ENCODE results near the gene HPX. TPM values are rescaled to one million over a fixed set of nuclear protein-coding genes. Genes with fewer than 3 reads are reported as not detected.
A peak's percentile ranks its signal among the peaks of the same experiment; 100 is the strongest.

HPX gene
- polyA plus RNA-seq, 2 of the 4 experiments (the other 2 are of a cell fraction) = 0.66 to 0.70 TPM

DNA sequence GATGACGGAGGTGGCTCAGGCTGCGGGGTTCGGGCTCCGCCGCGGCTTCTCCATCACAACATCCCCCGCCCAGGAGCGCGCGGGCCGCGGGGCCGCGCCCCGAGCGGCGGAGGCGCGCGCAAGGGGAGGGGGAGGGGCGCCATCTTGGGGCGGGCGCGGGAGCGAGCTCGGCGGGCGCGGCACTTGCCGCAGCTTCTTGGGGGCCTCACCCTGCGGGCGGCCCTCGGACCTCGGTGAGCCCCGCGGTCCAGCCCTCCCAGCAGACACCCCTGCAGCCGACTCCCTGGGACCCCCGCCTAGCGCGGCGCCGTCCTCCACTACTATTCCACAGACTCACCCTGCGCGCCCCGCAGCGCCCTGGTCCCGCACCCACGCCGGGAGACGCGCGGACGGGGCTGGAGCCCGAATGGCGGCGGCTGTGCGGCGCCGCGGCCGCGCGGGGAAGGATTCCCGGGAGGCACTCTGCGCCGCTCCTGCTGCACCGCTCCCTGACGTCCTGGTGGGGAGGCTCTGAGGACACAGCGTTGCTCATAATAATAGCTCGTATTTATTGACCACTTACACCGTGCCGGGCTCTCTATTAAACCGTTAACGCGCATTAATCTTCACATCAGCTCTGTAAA lies 21.7 kb downstream of the HPX start, which contains the start of gene APBB1:
Gene APBB1, minus strand, starts transcription at position 86 of the 623 bp plus-strand sequence. CDS start 7,747 bp downstream, outside the sequence.
- Histone ChIP-seq H3K27ac (peak within 1 kb of the TSS; percentile 85 to 95), H3K4me3 (peak within 1 kb of the TSS; percentile 74), H3K4me2 (peak within 1 kb of the TSS; percentile 76), H3K4me1 (peaks cover 6% of the 10 kb centered on the region), H3K9me3 (no peaks in the 10 kb centered on the region)
- FAIRE-seq (no peak), ATAC-seq (peak; percentile 85 to 89), DNase-seq (ENCODE audit: low read depth in 1 of 2, low spot score in 1 of 2) (peak; percentile 44 to 62)
- ChIA-PET POLR2A (interaction anchor here (0.6 to 2.0 kb wide), 21 partner anchors 8 to 264 kb away, joined by 3 to 26 read pairs (median 4); partner anchors contain the start of genes ARFIP2, MRPL17, SMPD1 and TIMM10B), CTCF (interaction anchor here (0.6 to 2.8 kb wide), 12 partner anchors 9 to 87 kb away, joined by 3 to 10 read pairs (median 4); partner anchors contain the start of gene HPX)
- 0 out of 2 replicates have a peak, but pooled peaks have one; percentile 11 for TF ChIP-seq FOSL2 (IDR thresholded peaks at IDR 0.05)
- TF ChIP-seq FOSL2 (CRISPR knock-in tag; IDR thresholded peaks at IDR 0.05) = no peak
- no peak for TF ChIP-seq MYC (IDR thresholded peaks at IDR 0.05; ENCODE audit: borderline replicate concordance, low read length)
- TF ChIP-seq NFE2L2 (conservative IDR thresholded peaks at IDR 0.05; ENCODE audit: low read length) = no peak
- no peak for TF ChIP-seq RARB (CRISPR knock-in tag; IDR thresholded peaks at IDR 0.05)
- TF ChIP-seq KDM5A (IDR thresholded peaks at IDR 0.05) = peak; percentile 20; the same call in 1 of the 2 replicates
- no peak for TF ChIP-seq TP53 (CRISPR knock-in tag; IDR thresholded peaks at IDR 0.05)
- no peak for TF ChIP-seq NR3C1 (IDR thresholded peaks at IDR 0.05)
- no peak for TF ChIP-seq ESRRA (IDR thresholded peaks at IDR 0.05; ENCODE audit: borderline replicate concordance, low read length)
- TF ChIP-seq BHLHE40 (IDR thresholded peaks at IDR 0.05; ENCODE audit: low read depth, low read length) = no peak
- peak in 1 of 2 experiments; percentile 59; a peak in 1 of 5 replicates for TF ChIP-seq JUN (IDR thresholded peaks at IDR 0.05)
- no peak for TF ChIP-seq EP300 (IDR thresholded peaks at IDR 0.05)
- TF ChIP-seq ZC3H11A (IDR thresholded peaks at IDR 0.05) = no peak
- no peak for TF ChIP-seq HOXA7 (CRISPR knock-in tag; IDR thresholded peaks at IDR 0.05)
- TF ChIP-seq, protein P1, sequence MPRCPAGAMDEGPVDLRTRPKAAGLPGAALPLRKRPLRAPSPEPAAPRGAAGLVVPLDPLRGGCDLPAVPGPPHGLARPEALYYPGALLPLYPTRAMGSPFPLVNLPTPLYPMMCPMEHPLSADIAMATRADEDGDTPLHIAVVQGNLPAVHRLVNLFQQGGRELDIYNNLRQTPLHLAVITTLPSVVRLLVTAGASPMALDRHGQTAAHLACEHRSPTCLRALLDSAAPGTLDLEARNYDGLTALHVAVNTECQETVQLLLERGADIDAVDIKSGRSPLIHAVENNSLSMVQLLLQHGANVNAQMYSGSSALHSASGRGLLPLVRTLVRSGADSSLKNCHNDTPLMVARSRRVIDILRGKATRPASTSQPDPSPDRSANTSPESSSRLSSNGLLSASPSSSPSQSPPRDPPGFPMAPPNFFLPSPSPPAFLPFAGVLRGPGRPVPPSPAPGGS (IDR thresholded peaks at IDR 0.05) = peak; percentile 76; the same call in 1 of the 3 replicates
- TF ChIP-seq ZSCAN20 (CRISPR knock-in tag; IDR thresholded peaks at IDR 0.05) = no peak
- TF ChIP-seq ZNF302 (CRISPR knock-in tag; IDR thresholded peaks at IDR 0.05) = no peak
- peak; percentile 60 for TF ChIP-seq POLR2A (IDR thresholded peaks at IDR 0.05; ENCODE audit: low read length)
- no peak for TF ChIP-seq NPAS2 (CRISPR knock-in tag; IDR thresholded peaks at IDR 0.05; ENCODE audit: borderline replicate concordance)
- no peak for TF ChIP-seq CHD2 (IDR thresholded peaks at IDR 0.05; ENCODE audit: low read length, partially characterized antibody)
- no peak for TF ChIP-seq CBX8 (IDR thresholded peaks at IDR 0.05)
- TF ChIP-seq POLR2AphosphoS2 (conservative IDR thresholded peaks at IDR 0.05; ENCODE audit: low read length) = no peak
- TF ChIP-seq, protein P2, sequence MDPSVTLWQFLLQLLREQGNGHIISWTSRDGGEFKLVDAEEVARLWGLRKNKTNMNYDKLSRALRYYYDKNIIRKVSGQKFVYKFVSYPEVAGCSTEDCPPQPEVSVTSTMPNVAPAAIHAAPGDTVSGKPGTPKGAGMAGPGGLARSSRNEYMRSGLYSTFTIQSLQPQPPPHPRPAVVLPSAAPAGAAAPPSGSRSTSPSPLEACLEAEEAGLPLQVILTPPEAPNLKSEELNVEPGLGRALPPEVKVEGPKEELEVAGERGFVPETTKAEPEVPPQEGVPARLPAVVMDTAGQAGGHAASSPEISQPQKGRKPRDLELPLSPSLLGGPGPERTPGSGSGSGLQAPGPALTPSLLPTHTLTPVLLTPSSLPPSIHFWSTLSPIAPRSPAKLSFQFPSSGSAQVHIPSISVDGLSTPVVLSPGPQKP (IDR thresholded peaks at IDR 0.05; ENCODE audit: low read depth, low read length) = no peak
- TF ChIP-seq, protein P3, sequence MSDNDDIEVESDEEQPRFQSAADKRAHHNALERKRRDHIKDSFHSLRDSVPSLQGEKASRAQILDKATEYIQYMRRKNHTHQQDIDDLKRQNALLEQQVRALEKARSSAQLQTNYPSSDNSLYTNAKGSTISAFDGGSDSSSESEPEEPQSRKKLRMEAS (IDR thresholded peaks at IDR 0.05) = no peak
- TF ChIP-seq JUNB (IDR thresholded peaks at IDR 0.05) = no peak
- no peak for TF ChIP-seq MAZ (IDR thresholded peaks at IDR 0.05; ENCODE audit: borderline replicate concordance, low read depth, low read length)
- TF ChIP-seq PHF8 (IDR thresholded peaks at IDR 0.05; ENCODE audit: borderline replicate concordance, low read depth) = peak; percentile 75
- no peak for TF ChIP-seq FOXS1 (CRISPR knock-in tag; IDR thresholded peaks at IDR 0.05)
- TF ChIP-seq CBX2 (IDR thresholded peaks at IDR 0.05; ENCODE audit: borderline replicate concordance, low read depth) = no peak
- no peak for TF ChIP-seq RFX5 (IDR thresholded peaks at IDR 0.05)
- no peak for TF ChIP-seq SREBF2 (IDR thresholded peaks at IDR 0.05)
- peak in 1 of 2 experiments; percentile 21; a peak in 1 of 5 replicates for TF ChIP-seq RAD21 (conservative IDR thresholded peaks at IDR 0.05 in 1 of 2, IDR thresholded peaks at IDR 0.05 in 1 of 2)
- 0 out of 2 replicates have a peak, but pooled peaks have one; percentile 40 for TF ChIP-seq HOXB5 (CRISPR knock-in tag; IDR thresholded peaks at IDR 0.05)
- 2% methylated on average over 14 of the region's 75 CpGs for WGBS (ENCODE audit: missing lambda C conversion rate)
